SH-SY5Y (cell line): ENCODE measurements around the gene ODAD3.

Experiments
- GATA2 ChIP-seq: IDR thresholded peaks from 2 replicates; pipeline ENCODE4 v1.6.1; 2011; ENCODE audit warnings: mild to moderate bottlenecking, low read depth, low read length
- GATA3 ChIP-seq: IDR thresholded peaks from 2 replicates; pipeline ENCODE4 v1.6.1; 2011; ENCODE audit warnings: low read depth, mild to moderate bottlenecking, low read length, moderate library complexity

ODAD3 gene

DNA sequence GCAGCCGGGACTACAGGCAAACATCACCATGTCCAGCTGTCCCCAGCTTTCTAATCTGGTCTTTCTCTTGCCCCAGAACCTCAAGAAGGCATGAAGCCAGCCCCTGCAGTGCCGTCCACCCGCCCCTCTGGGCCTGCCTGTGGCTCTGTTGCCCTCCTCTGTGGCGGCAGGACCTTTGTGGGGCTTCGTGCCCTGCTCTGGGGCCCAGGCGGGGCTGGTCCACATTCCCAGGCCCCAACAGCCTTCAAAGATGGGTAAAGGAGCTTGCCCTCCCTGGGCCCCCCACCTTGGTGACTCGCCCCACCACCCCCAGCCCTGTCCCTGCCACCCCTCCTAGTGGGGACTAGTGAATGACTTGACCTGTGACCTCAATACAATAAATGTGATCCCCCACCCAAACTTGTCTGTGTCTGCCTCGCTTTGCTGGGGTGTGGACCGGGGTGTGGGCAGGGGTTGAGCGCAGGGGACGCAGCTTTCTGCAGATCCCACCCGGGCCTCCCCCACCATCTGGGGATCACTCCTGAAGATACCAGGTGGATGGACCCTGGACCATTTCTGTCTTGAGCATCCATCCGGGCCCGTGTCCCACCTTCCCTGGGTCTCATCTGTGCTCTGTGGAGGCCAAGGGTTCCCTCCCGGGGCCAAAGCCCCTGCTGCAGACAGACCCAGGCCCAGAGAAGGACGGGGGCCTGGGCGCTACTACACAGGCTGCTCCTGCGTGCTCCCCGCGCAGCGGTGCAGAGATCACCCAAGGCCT lies 15.8 kb upstream of the ODAD3 start:
- TF ChIP-seq GATA3 (no peak), GATA2 (no peak)

DNA sequence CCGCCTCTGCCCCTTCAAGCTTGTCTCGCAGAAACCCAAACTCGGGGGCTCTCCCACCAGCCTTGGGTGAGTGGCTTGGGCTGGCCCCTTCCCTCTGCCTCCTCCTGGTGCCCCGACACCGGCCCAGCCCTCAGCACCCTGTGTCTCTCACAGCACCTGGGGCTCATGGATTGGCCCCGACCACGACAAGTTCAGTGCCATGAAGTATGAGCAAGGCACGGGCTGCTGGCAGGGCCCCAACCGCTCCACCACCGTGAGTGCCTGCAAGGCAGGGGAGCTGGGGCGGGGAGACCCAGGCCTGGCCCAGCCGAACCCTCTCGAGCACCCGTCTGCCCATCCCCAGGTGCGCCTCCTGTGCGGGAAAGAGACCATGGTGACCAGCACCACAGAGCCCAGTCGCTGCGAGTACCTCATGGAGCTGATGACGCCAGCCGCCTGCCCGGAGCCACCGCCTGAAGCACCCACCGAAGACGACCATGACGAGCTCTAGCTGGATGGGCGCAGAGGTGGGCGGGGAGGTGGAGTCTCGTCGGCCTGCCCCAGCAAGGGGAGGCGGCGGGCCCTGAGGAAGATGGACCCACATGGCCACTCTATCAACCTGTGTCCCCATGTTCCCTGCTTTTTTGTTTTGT lies 14.1 kb upstream of the ODAD3 start:
- TF ChIP-seq GATA3 (no peak), GATA2 (no peak)

DNA sequence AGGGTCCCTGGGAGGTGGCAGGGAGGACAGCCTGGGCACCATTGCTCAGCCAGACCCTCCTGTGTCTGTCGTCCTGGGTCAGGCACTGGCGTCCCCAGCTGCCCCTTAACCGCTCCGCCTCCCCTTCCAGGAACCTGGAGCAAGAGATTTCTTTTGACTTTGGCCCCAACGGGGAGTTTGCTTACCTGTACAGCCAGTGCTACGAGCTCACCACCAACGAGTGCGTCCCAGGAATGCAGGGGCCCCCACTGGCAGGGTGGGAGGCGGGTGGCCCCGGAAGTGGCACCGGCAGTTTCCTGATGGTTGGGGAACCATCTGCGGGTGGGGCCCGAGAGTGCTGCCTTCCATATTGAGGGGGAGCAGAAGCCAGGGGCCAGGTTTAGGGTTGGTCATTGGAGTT lies 13.5 kb upstream of the ODAD3 start:
- no peak for TF ChIP-seq GATA3
- TF ChIP-seq GATA2, result no peak

DNA sequence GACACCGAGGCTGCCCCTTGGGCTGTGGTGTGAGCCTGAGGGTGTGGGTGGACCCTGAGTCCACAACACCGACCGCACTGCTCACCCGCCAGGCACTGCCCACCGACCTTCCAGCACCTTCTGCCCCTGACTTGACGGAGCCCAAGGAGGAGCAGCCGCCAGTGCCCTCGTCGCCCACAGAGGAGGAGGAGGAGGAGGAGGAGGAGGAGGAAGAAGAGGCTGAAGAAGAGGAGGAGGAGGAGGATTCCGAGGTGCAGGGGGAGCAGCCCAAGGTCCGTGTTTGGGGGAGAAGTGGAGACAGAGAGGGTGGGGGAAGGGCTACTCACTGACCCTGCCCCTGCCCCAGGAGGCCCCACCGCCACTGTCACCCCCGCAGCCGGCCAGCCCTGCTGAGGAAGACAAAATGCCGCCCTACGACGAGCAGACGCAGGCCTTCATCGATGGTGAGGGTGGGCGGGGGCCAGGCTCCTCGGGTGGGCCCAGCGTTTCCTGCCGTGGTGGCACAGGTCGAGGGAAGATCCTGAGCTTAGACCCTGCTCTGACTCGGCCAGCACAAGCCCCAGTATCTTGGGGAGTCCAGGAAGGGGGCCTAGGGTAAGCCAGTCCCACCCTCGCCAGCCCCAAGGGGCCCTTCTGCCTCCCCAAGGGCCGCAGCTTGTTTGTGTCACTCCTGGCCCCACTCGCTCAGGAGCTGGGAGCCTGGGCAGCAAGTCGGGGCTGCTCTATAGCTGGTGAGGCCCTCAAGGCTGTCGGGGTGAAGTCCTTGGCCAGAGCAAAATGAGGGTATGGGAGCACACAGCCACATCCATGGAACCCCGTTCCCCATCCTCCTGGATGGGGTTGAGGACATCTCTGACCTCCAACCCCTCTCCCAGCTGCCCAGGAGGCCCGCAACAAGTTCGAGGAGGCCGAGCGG lies 12.7 kb upstream of the ODAD3 start:
- no peak for TF ChIP-seq GATA2
- TF ChIP-seq GATA3, result no peak

DNA sequence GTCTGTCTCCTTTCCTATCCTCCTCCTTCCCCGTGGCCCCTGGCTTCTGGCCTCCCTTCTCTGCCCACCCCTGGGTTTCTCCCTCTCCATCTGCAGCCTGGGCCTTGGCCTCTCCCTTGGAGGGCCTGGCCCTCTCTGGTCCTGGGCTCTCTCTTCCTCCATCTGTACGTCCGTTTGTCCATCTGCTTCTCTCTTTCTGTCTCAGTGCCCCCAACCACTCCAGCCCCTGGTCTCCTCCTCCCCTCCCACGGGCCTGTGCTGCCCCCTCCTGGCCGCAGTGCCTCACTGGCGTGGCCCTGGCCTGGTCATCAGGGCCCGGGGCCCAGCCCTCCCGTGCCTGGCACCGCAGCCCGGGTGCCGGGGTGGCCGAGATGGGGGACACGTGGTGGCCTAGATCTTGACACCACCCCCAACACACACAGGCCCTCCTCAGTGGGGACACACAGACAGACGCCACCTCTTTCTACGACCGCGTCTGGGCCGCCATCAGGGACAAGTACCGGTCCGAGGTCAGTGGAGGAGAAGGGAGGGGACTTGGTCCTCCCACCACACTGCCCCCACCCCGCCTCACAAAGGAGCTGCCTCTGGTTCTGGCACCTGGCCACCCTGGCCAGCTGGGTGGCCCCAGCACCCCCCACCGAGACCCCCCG lies 11.9 kb upstream of the ODAD3 start:
- TF ChIP-seq GATA3, result no peak

DNA sequence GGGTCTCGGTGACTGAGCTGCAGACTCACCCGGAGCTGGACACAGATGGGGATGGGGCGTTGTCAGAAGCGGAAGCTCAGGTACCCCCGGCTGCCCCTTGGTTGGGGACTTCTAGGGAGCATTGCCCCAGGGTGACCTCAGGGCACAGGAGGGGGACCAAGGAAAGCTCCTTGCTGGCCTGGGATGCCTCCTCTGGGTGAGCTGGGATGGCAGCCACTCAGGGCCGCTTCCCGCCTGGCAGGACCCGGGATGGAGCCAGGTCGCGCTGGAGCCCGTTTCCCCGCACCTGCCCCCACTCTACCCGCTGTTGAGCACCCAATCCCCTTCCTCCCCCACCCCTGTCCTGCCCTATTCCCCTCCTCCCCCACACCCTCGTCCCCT lies 11.3 kb upstream of the ODAD3 start:
- no peak for TF ChIP-seq GATA2
- TF ChIP-seq GATA3, result no peak

DNA sequence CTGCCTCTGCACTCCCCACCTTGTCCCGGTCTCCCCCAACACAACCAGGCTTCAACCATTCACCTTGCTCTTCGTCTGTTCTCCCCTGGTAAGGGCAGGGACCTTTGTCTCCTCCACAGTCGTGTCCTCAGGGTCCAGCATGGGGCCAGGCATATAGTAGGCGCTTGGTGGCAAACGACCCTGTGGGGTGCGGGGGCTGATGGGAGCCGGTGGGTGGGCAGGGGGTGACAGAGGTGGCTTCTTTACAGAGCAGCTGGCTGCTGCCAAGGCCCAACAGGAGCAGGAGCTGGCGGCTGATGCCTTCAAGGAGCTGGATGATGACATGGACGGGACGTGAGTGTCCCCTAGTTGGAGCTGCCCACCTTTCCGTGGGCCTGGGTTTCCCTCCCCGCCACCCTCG lies 10.2 kb upstream of the ODAD3 start:
- TF ChIP-seq GATA3 (no peak), GATA2 (no peak)

DNA sequence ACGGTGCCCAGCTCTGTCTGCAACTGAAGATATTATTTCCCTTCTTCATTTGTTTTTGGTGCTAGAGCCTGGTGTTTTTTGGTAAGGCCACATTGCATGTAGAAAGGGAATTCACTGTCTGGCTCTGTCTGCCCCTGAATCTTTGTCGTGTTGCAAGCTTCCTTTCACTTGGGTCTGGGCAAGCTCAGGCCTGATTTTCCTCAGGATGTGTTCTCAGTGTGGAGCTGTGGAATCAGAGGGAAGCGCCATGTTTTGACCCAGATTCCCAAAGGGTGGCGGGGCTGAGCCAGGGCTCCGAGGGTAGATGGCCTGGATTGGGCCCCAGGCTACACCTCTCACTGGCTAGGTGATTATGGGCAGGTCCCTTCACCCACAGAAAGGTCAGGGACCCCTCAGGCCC lies 9.1 kb upstream of the ODAD3 start:
- TF ChIP-seq GATA3, result no peak
- no peak for TF ChIP-seq GATA2

DNA sequence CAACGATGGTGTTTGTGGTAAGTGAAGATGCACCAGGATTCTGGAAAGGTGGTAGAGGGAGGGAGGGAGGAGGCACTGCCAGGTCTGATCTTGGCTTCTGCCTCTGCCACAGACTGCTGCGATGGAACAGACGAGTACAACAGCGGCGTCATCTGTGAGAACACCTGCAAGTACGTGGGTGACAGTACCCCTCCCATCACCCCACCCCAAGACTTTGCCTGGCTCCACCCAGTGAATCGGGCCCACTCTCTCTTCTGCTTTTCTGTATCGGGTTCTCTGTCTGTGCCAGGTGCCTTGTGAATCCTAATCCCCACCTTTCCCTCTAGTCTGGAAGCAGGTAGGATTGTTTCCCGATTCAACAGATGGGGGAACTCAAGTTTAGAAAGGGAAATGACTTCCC lies 3.0 kb upstream of the ODAD3 start:
- TF ChIP-seq GATA3 (no peak), GATA2 (no peak)

DNA sequence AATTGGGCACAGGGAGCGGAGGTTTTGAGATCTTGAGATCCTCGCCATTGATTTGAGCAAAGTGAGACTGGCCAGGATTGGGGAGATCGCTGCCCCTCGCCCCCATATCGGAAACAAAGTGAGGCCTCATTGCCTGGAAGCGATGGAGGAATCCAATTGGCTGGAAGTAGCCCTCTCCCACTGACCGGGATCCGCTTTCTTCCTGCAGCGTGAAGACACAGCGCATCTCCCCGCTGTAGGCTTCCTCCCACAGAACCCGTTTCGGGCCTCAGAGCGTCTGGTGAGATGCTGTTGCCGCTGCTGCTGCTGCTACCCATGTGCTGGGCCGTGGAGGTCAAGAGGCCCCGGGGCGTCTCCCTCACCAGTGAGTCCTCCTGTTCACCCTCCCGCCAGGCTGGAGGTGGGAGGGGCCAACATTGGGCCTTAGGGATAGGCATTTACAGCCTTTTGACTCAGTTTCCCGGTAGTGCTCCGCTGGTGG lies 952 bp upstream of the ODAD3 start:
- TF ChIP-seq GATA3 (no peak), GATA2 (no peak)

DNA sequence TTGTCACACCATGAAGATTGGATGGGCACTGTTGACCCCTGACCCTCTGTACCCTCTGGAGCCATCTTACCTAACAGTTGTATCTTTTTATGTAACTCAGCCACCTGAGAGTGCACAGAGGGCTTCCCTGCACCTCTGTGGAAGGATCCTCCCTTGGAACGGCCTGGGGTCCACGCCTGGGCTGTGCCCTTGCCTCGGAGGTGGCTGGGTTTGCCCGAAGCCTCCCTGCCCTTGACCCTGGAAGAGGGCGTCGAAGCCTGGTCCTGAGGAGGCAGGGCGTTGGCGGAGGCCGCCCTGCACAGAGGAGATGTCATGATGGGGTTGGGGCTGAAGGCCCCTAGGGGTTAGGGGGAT lies 241 bp downstream of the ODAD3 start:
- TF ChIP-seq GATA3 (no peak), GATA2 (no peak)

DNA sequence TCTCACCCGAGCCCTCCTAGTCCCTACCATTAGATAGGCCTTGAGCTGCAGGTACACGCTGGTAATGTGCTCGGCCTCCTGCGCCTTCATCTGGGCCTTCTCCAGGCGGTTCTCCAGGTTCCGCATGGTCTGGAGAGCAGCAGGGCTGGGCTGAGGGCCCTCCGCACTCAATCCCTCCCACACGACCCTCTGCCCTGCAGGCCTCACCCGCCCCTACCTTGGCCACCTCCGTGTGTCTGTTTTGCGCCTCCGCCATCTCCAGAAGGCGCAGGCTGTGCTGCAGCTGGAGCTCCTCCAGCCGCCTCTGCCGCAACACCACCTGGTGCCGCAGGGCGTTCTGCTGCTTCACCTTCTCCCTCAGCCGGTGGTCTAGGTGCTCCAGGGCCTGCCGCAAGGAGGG lies 8.3 kb downstream of the ODAD3 start:
- no peak for TF ChIP-seq GATA3
- no peak for TF ChIP-seq GATA2

DNA sequence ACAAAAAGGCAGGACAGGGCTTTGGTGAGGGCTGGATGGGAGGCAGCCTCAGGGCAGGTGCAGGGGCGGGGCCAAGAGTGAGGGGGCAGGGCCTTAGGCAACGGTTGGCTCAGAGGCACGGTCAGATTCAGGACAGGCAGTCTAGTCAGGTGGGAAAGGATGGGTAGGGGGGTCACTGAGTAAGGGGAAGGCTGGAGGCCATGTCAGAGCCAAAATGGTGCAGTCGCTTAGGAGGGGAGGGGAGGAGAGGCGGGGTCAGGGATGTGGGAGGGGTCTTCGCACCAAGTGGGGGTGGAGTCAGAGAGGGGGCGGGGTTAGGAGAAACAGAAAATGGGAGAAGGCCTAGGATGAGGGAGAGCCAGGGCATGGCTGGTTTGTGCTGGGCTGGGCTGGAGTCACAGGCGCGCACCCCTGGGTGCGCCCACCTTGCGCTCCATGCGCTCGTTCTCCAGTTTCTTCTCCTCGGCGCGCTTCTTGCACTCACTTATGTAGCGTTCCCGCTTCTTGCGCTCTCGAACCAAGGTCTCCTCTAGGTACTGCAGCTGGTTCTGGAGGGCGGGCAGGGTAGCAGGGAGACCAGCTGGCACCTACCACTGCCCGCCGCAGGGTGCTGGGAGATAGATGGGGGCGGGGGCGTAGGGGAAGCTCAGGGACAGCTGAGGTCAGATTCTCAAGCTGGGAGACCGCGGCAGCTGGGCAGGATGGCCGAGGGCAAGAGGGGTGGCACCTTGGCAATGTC lies 9.0 kb downstream of the ODAD3 start:
- no peak for TF ChIP-seq GATA2
- TF ChIP-seq GATA3, result no peak
